ENCODE measurements around the gene TBC1D9B. TPM values are rescaled to one million over a fixed set of nuclear protein-coding genes. Genes with fewer than 3 reads are reported as not detected.

TBC1D9B gene
- total and polyA plus RNA-seq, 9 of the 15 experiments (the other 6 are each of a cell fraction or from before 2014, with no cell fraction given): 2.9 to 59.1 (median 33.5) TPM

DNA sequence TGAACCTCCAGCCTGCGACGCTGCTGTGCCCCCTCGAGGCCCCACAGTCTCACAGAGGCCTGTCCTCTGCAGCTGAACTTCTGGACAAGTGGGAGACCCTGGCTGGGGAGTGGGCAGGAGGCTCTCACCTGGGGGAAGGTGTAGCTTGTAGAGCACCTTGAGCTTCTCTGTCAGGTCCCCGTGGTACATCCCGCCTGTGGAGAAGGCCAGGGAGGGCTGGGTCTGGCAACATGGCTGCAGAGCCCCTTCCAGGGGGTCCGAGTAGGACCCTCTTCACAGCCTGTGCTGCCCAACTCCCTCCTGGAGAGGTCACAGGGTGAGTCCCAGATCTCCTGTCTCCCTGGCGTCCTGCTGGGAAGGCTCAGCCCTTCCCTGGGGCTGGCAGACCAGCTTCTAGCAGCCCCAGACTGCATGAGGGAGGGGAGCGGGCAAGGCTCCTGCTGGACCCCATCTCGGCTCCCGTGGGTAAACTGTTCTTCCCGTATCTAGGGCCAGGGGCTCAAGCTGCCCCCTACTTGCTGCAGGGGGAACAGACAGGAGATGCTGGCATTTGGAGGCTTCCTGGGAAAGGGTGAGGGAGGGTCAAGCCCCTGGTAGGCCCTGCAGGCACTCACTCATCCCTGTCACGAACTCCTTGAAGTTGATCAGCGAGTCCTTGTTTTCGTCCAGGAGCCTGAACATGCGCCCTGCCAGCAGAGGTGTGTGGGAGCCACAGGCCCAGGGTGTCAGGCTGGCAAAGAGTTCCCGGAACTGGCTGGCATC, 37.9 kb downstream of the TBC1D9B start:
- H3K4me1 ChIP-seq (replicated peaks in 1 of 2; ENCODE audit: control insufficient read depth in 2 of 2, insufficient read depth in 2 of 2, low read length in 2 of 2): peaks cover 0 to 26% of the 10 kb centered on the region in 2 experiments; a peak in 3 of 5 replicates
- ChIA-PET POLR2A (interaction anchor here (0.7 to 2.0 kb wide), 4 partner anchors 9 to 48 kb away, joined by 3 to 9 read pairs (median 4); no protein-coding TSS in a partner anchor), CTCF (ENCODE audit: low intra/inter-chr PET ratio) (no interaction called here)
- H3K9me1 ChIP-seq (ENCODE audit: control insufficient read depth, insufficient read depth, low read length): peaks cover 2% of the 10 kb centered on the region
- FAIRE-seq (no peak), DNase-seq (ENCODE audit: extremely low read depth in 1 of 4, low spot score in 3 of 4) (no peak), ATAC-seq (no peak)
- in situ Hi-C loops (cut with MboI): no loop called here
- H2AFZ ChIP-seq (ENCODE audit: low read depth, low read length): no peak overlapping the region
- no TSS peak for BruUV-seq (replicated peaks)
- no peak overlapping the region for H3K27ac ChIP-seq (ENCODE audit: extremely low read depth, low read depth, low read length)
- no peaks in the 10 kb centered on the region for H3K27me3 ChIP-seq (ENCODE audit: control insufficient read depth in 2 of 2, insufficient read depth in 2 of 2, low read length in 2 of 2)
- no peak overlapping the region for H3K4me3 ChIP-seq
- H4K20me1 ChIP-seq (replicated peaks; ENCODE audit: control insufficient read depth, insufficient read depth, low read length): no peaks in the 10 kb centered on the region
- no peak overlapping the region for H3K4me2 ChIP-seq (ENCODE audit: insufficient read depth, low read length)
- H3K9ac ChIP-seq (ENCODE audit: insufficient read depth in 1 of 2, low read depth in 2 of 2, low read length in 2 of 2): peak overlapping the region in 1 of 2 experiments; percentile 68; a peak in 2 of 4 replicates
- TF ChIP-seq ZNF436 (CRISPR knock-in tag; IDR thresholded peaks at IDR 0.05) (no peak), ZZZ3 (IDR thresholded peaks at IDR 0.05) (no peak), ZBTB7A (IDR thresholded peaks at IDR 0.05; ENCODE audit: borderline replicate concordance, control insufficient read depth, low read depth, low read length) (0 out of 2 replicates have a peak, but pooled peaks have one; percentile 14), MIER1 (IDR thresholded peaks at IDR 0.05; ENCODE audit: low read depth) (no peak)
- TF ChIP-seq, protein P1, sequence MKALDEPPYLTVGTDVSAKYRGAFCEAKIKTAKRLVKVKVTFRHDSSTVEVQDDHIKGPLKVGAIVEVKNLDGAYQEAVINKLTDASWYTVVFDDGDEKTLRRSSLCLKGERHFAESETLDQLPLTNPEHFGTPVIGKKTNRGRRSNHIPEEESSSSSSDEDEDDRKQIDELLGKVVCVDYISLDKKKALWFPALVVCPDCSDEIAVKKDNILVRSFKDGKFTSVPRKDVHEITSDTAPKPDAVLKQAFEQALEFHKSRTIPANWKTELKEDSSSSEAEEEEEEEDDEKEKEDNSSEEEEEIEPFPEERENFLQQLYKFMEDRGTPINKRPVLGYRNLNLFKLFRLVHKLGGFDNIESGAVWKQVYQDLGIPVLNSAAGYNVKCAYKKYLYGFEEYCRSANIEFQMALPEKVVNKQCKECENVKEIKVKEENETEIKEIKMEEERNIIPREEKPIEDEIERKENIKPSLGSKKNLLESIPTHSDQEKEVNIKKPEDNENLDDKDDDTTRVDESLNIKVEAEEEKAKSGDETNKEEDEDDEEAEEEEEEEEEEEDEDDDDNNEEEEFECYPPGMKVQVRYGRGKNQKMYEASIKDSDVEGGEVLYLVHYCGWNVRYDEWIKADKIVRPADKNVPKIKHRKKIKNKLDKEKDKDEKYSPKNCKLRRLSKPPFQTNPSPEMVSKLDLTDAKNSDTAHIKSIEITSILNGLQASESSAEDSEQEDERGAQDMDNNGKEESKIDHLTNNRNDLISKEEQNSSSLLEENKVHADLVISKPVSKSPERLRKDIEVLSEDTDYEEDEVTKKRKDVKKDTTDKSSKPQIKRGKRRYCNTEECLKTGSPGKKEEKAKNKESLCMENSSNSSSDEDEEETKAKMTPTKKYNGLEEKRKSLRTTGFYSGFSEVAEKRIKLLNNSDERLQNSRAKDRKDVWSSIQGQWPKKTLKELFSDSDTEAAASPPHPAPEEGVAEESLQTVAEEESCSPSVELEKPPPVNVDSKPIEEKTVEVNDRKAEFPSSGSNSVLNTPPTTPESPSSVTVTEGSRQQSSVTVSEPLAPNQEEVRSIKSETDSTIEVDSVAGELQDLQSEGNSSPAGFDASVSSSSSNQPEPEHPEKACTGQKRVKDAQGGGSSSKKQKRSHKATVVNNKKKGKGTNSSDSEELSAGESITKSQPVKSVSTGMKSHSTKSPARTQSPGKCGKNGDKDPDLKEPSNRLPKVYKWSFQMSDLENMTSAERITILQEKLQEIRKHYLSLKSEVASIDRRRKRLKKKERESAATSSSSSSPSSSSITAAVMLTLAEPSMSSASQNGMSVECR (CRISPR knock-in tag; IDR thresholded peaks at IDR 0.05): no peak
- TF ChIP-seq, protein P2, sequence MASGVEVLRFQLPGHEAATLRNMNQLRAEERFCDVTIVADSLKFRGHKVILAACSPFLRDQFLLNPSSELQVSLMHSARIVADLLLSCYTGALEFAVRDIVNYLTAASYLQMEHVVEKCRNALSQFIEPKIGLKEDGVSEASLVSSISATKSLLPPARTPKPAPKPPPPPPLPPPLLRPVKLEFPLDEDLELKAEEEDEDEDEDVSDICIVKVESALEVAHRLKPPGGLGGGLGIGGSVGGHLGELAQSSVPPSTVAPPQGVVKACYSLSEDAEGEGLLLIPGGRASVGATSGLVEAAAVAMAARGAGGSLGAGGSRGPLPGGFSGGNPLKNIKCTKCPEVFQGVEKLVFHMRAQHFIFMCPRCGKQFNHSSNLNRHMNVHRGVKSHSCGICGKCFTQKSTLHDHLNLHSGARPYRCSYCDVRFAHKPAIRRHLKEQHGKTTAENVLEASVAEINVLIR (CRISPR knock-in tag; IDR thresholded peaks at IDR 0.05): no peak
- TF ChIP-seq, protein P3, sequence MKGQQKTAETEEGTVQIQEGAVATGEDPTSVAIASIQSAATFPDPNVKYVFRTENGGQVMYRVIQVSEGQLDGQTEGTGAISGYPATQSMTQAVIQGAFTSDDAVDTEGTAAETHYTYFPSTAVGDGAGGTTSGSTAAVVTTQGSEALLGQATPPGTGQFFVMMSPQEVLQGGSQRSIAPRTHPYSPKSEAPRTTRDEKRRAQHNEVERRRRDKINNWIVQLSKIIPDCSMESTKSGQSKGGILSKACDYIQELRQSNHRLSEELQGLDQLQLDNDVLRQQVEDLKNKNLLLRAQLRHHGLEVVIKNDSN (CRISPR knock-in tag; IDR thresholded peaks at IDR 0.05): no peak
- intact Hi-C loops (cut with micrococcal nuclease): no loop called here
- no peaks in the 10 kb centered on the region for H3K9me3 ChIP-seq (replicated peaks; ENCODE audit: control insufficient read depth, insufficient read depth, low read depth, low read length)
- no peaks in the 10 kb centered on the region for H3K79me2 ChIP-seq (ENCODE audit: control insufficient read depth, insufficient read depth, low read length)
- WGBS (ENCODE audit: insufficient coverage, low coverage, missing lambda C conversion rate): 94% methylated on average over 14 of the region's 16 CpGs
- peaks cover 74% of the 10 kb centered on the region; the same call in 2 of the 3 replicates for H3K36me3 ChIP-seq (ENCODE audit: control insufficient read depth, insufficient read depth, low read length)

All from K562 (cell line).